GM19023 (cell line): ENCODE data around the gene NPY4R2.
"Not testable (repeated sequence)": the region's sequence is repeated elsewhere in the genome, so short reads cannot be mapped to it uniquely, and the experiment has no call there.

Source experiments
- ATAC-seq: cut with Tn5 transposase; IDR thresholded peaks from one replicate; pipeline ENCODE4 v1.9.1; 2021; ENCODE audit warnings: mild to moderate bottlenecking, moderate library complexity; ENCODE audit not compliant: unreplicated experiment

Gene NPY4R2, protein sequence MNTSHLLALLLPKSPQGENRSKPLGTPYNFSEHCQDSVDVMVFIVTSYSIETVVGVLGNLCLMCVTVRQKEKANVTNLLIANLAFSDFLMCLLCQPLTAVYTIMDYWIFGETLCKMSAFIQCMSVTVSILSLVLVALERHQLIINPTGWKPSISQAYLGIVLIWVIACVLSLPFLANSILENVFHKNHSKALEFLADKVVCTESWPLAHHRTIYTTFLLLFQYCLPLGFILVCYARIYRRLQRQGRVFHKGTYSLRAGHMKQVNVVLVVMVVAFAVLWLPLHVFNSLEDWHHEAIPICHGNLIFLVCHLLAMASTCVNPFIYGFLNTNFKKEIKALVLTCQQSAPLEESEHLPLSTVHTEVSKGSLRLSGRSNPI

DNA sequence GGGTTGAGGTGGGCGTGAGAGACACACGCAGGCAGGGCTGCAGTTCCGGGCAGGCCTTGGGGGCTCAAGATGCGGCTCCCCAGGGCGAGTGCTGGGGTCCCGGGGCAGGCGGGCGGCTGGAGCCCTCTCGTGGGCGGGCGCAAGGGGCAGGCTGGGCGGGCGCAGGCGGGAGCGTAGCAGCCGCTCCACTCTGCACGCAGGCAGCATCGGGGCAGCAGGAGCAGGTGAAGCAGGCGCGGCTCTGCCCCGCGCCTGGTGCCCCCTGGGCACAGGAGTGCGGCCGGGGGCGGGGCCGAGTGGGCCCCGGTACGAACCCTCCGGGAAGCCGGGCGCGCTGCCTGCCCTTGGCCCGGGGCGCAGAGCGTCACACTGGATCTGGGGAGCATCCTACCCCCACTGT, at the start of gene NPY4R2:
TSS of gene NPY4R2 (plus strand) at position 188 of the 400 bp plus-strand sequence. CDS start 3,326 bp downstream, outside the sequence.
- ATAC-seq: not testable (repeated sequence)

- ATAC-seq: not testable (repeated sequence)
Observed at GRCh38 chr10:47870887-47871286, 47.6 kb upstream of the NPY4R2 start.

DNA sequence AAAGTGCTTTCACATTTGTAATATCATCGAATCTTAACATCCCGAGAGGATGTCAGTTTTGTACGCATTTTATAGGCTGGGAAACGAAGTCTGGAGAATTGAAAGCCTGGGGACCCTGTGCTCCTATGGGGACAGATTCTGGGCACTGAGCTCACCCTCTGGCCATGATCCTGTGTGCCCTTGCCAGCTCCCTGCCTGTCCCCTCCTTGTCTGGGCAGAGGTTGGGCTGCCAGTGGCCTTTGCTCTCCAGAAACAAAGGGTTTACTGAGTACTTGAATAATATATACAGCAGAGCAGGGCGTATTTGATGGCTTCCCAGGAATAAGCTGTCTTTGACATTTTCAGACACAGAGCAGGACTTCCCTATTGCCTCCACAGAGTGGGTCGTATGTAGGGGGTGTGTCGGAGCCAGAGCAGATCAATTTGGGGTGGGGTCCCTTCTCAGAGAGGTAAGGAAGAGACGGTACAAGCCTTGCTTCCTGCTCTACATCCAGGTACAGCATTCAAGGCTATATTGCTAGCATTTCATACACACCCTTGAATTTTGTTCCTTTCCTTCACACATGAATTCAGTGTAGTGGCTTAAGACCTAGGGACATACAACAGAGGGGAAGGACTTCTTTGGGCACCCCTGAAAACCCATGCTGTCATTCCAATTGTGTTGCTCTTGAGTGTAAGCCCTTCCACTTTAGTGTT, 46.8 kb upstream of the NPY4R2 start:
- not testable (repeated sequence) for ATAC-seq

GRCh38 chr10:47872236-47872635, 46.2 kb upstream of the NPY4R2 start:
- not testable (repeated sequence) for ATAC-seq

- ATAC-seq: not testable (repeated sequence)
Observed at GRCh38 chr10:47884239-47884638, 34.2 kb upstream of the NPY4R2 start.

DNA sequence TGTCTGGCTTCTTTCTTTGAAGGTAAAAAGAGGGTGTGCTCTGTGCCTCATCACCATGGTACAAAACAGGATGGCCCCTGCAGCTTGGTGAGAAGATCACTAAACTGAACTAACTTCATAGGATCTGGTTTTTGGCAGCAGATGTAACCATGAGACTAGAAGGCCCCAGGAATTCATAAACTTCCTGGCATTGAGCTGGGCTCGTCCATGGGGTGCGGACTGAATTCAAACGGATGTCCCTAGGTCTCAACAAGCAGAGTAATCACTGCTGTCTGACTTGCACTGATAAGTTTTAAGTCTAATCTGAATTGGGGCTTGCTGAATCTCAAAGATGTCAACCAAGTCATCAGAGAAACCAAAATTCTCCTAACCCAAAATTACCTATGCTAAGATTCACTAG, 33.5 kb upstream of the NPY4R2 start:
- not testable (repeated sequence) for ATAC-seq

GRCh38 chr10:47886356-47886755, 32.1 kb upstream of the NPY4R2 start:
- ATAC-seq: not testable (repeated sequence)

DNA sequence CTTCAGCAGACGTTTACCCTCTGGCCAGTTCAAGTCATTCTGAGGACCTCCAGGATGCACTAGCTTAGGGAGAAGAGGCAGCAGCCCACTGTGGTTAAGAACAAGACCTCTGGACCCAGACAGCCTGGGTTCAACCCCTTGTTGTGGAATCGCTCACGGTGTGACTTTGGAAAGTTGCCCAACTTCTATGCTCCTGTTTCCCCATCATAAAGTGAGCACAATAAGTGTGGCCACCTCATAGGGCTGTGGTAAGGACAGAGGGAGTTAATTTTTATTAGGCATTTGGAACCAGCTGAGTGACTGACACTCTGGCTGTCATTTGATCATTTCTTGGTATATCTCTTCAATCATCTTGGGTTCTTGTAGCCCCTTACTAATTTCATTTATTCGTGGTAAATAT, 31.6 kb upstream of the NPY4R2 start:
- ATAC-seq: not testable (repeated sequence)

DNA sequence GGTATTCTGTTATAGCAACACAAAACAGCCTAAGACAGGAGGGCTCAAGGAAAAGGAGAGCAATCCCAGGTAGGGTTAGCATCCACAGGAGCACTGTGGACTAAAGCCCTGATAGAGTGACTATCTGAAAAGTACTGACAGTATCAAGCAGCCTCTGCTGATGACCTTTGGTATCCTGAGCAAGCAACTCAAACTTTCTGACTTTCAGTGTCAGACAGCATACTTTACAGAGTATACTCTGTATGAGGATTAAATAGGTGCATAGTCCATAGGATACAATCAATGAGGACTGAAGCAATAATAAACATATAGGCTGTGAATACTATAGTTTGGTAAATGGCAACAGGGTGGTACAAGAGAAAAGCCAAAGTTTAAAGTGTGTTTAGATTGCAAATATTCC, 27.7 kb upstream of the NPY4R2 start:
- not testable (repeated sequence) for ATAC-seq

GRCh38 chr10:47892494-47893261, 25.8 kb upstream of the NPY4R2 start:
- ATAC-seq: not testable (repeated sequence)

DNA sequence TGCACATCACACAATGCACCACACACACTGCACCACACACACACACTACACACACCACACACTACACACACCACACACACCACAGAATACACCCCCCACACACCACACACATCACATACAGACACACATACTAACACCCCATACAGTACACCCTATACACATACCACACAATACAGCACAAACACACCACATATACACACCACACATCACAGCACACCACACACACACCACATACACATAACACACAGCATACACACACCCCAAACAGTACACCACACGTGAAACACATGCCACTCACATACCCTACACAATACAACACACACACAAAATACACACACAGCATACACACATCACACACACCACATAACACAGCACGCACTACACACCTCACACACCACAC, 23.9 kb upstream of the NPY4R2 start:
- not testable (repeated sequence) for ATAC-seq

- not testable (repeated sequence) for ATAC-seq
Observed at GRCh38 chr10:47897813-47898212, 20.6 kb upstream of the NPY4R2 start.

- ATAC-seq: not testable (repeated sequence)
Observed at GRCh38 chr10:47909333-47909732, 9.1 kb upstream of the NPY4R2 start.

DNA sequence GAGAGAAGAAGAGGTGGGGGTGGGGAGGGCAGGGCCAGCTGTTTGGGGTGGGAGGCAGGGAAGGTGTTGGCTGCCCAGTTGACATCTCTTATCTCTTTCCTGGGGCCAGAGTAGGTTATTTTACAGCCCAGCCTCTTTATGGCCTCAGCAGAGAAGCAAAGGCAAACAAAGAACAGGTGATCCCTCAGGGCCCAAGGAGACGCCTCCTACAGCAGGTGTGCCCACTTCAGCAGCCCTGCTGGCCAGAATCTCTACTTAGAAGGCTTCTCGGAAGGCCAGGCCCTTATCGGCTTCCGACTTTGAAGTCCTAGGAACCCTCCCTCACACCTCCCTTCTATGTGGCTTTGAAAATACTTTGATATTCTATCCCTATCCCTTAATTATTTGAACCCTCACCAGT, 8.0 kb upstream of the NPY4R2 start:
- not testable (repeated sequence) for ATAC-seq

- not testable (repeated sequence) for ATAC-seq
Observed at GRCh38 chr10:47914052-47914451, 4.4 kb upstream of the NPY4R2 start.

- ATAC-seq: not testable (repeated sequence)
Observed at GRCh38 chr10:47915849-47916548, 2.5 kb upstream of the NPY4R2 start.

DNA sequence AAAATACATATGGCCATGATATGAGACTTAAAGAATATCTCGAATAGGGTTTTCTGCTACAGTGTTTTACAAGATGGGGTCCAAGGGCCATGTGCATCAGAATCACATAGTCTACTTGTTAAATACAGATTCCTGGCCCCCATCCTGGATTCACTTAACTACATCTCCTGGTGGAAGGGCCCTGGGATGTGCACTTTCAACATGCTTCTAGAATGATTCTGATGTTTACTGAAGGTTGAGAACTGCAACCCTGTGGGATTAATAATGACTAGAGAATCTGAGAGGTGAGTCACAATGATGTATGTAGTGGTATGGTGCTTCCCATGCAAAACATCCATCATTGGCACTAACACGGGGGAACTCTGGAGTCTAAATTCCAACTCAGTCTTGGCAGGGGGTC, 2.1 kb downstream of the NPY4R2 start:
- ATAC-seq: not testable (repeated sequence)

GRCh38 chr10:47922503-47922902, 4.0 kb downstream of the NPY4R2 start:
- ATAC-seq: not testable (repeated sequence)

- not testable (repeated sequence) for ATAC-seq
Observed at GRCh38 chr10:47924628-47925027, 6.2 kb downstream of the NPY4R2 start.

- ATAC-seq: not testable (repeated sequence)
Observed at GRCh38 chr10:47927147-47927916, 8.9 kb downstream of the NPY4R2 start.
